HG02884 (cell line): Measurements from ENCODE around the gene RPS23.

Source experiments
- ATAC-seq: cut with Tn5 transposase; IDR thresholded peaks from one replicate; pipeline ENCODE4 v1.9.1; 2021; ENCODE audit warnings: mild to moderate bottlenecking, moderate library complexity; ENCODE audit not compliant: unreplicated experiment

RPS23 gene

GRCh38 chr5:82246960-82247574 lies 31.1 kb downstream of the RPS23 start:
- ATAC-seq, result no peak

GRCh38 chr5:82244854-82245635 lies 33.1 kb downstream of the RPS23 start:
- ATAC-seq, result no peak

- no peak for ATAC-seq
These were observed 34.0 kb downstream of the RPS23 start for GRCh38 chr5:82244151-82244550.

GRCh38 chr5:82234885-82235284 lies 43.3 kb downstream of the RPS23 start:
- no peak for ATAC-seq

GRCh38 chr5:82225525-82226172 lies 52.5 kb downstream of the RPS23 start:
- peak; percentile 89 for ATAC-seq
